Breast epithelium (tissue), 3 donors: ENCODE results near the gene U2AF1L4.

Experiments
- CTCF ChIP-seq, 3 donors: fragments of 450-650 bp; IDR thresholded peaks; one replicate each; pipeline ENCODE4 v1.5.1; 2016 to 2017; ENCODE audit warnings: antibody characterized with exemption in 3 of 3, mild to moderate bottlenecking in 3 of 3, moderate library complexity in 3 of 3
- POLR2A ChIP-seq: fragments of 450-650 bp; IDR thresholded peaks from one replicate; pipeline ENCODE4 v1.6.1; 2016; ENCODE audit warnings: antibody characterized with exemption, mild to moderate bottlenecking, moderate library complexity
- POLR2AphosphoS5 ChIP-seq, 3 donors: sonication (generic); formaldehyde crosslinking; IDR thresholded peaks; one replicate each; pipeline ENCODE4 v1.6.1; 2017; ENCODE audit warnings: antibody characterized with exemption in 3 of 3

GRCh38 chr19:35720648-35721047, 24.6 kb downstream of the U2AF1L4 start:
- no peak for TF ChIP-seq CTCF (IDR thresholded peaks at IDR 0.05)
- TF ChIP-seq POLR2AphosphoS5 (IDR thresholded peaks at IDR 0.05), result no peak
- no peak for TF ChIP-seq POLR2A
